ENCODE data around the gene FFAR3. TPM values are rescaled to one million over a fixed set of nuclear protein-coding genes. Genes with fewer than 3 reads are reported as not detected.

Gene FFAR3
- total and polyA plus RNA-seq, 9 of the 15 experiments (the other 6 are each of a cell fraction or from before 2014, with no cell fraction given), result not detected

GRCh38 chr19:35327642-35328041 is 30.6 kb upstream of the FFAR3 start (continued):
- no peak for TF ChIP-seq MCM2 (IDR thresholded peaks at IDR 0.05; ENCODE audit: low read depth)
- no peak for TF ChIP-seq NCOA2 (IDR thresholded peaks at IDR 0.05; ENCODE audit: partially characterized antibody in 2 of 2)
- TF ChIP-seq ZZZ3 (IDR thresholded peaks at IDR 0.05), result no peak
- no peak for TF ChIP-seq NEUROD1 (IDR thresholded peaks at IDR 0.05; ENCODE audit: borderline replicate concordance, low read depth, low read length, partially characterized antibody)
- no peak for TF ChIP-seq NCOA1 (IDR thresholded peaks at IDR 0.05; ENCODE audit: low read depth)
- no peak for TF ChIP-seq PURB (CRISPR knock-in tag; IDR thresholded peaks at IDR 0.05; ENCODE audit: low read depth)
- TF ChIP-seq HNRNPK (IDR thresholded peaks at IDR 0.05; ENCODE audit: low read depth, low read length, poor library complexity, severe bottlenecking), result no peak
- TF ChIP-seq SOX6 (IDR thresholded peaks at IDR 0.05), result peak; percentile 29; the same call in 1 of the 2 replicates
- TF ChIP-seq ZNF507 (tag; conservative IDR thresholded peaks at IDR 0.05), result no peak
- no peak for TF ChIP-seq CREB5 (CRISPR knock-in tag; IDR thresholded peaks at IDR 0.05)
- peak; percentile 34 for TF ChIP-seq CTCFL (IDR thresholded peaks at IDR 0.05; ENCODE audit: borderline replicate concordance, insufficient read depth, low read depth, low read length, poor library complexity, severe bottlenecking)
- 0 out of 2 replicates have a peak, but pooled peaks have one; percentile 38 for TF ChIP-seq MYC (IDR thresholded peaks at IDR 0.05; ENCODE audit: low read depth, low read length)
- no peak for TF ChIP-seq MYC (CRISPR knock-in tag; IDR thresholded peaks at IDR 0.05; ENCODE audit: borderline replicate concordance, low read depth)
- no peak for TF ChIP-seq ZNF398 (CRISPR knock-in tag; IDR thresholded peaks at IDR 0.05)
- peak in 1 of 3 experiments; percentile 19 for TF ChIP-seq YY1 (IDR thresholded peaks at IDR 0.05; ENCODE audit: borderline replicate concordance in 1 of 3, control insufficient read depth in 1 of 3, extremely low read depth in 1 of 3, insufficient read depth in 3 of 3, insufficient read length in 1 of 3, insufficient replicate concordance in 2 of 3, low read depth in 1 of 3, low read length in 2 of 3)
- no peak for TF ChIP-seq GABPA (tag; conservative IDR thresholded peaks at IDR 0.05; ENCODE audit: low read depth)
- peak; percentile 31; the same call in 1 of the 2 replicates for TF ChIP-seq BHLHE40 (IDR thresholded peaks at IDR 0.05; ENCODE audit: low read length)
- TF ChIP-seq HNRNPL (IDR thresholded peaks at IDR 0.05; ENCODE audit: low read depth, low read length), result no peak
- peak in 1 of 2 experiments; percentile 17; a peak in 1 of 4 replicates for TF ChIP-seq NRF1 (conservative IDR thresholded peaks at IDR 0.05 in 1 of 2, IDR thresholded peaks at IDR 0.05 in 1 of 2)
- peak; percentile 79 to 80 (median 80) for TF ChIP-seq CTCF (IDR thresholded peaks at IDR 0.05 in 2 of 3, conservative IDR thresholded peaks at IDR 0.05 in 1 of 3; ENCODE audit: insufficient read depth in 2 of 3, low read depth in 1 of 3, low read length in 3 of 3)
